Glutamatergic neuron (in vitro differentiated cells): ENCODE data around the gene P2RY6. TPM values are rescaled to one million over a fixed set of nuclear protein-coding genes. Genes with fewer than 3 reads are reported as not detected.

Experiments
- DNase-seq: peaks from one replicate; pipeline ENCODE4 v3.0.0; 2022
- H3K27ac Mint-ChIP-seq: one replicate; pipeline ENCODE4 v1.8.0; 2020; ENCODE audit warnings: mild to moderate bottlenecking, mixed read lengths, inconsistent platforms; ENCODE audit not compliant: unreplicated experiment
- H3K27me3 Mint-ChIP-seq: one replicate; pipeline ENCODE4 v1.8.0; 2020; ENCODE audit warnings: mild to moderate bottlenecking, moderate library complexity, mixed read lengths, inconsistent platforms; ENCODE audit not compliant: unreplicated experiment
- H3K36me3 Mint-ChIP-seq: one replicate; pipeline ENCODE4 v1.8.0; 2020; ENCODE audit warnings: mild to moderate bottlenecking, mixed read lengths, inconsistent platforms; ENCODE audit not compliant: unreplicated experiment
- H3K4me1 Mint-ChIP-seq: one replicate; pipeline ENCODE4 v1.8.0; 2020; ENCODE audit warnings: mild to moderate bottlenecking, low read depth, mixed read lengths, inconsistent platforms; ENCODE audit not compliant: unreplicated experiment
- H3K4me3 Mint-ChIP-seq: one replicate; pipeline ENCODE4 v1.8.0; 2020; ENCODE audit warnings: mild to moderate bottlenecking, mixed read lengths, inconsistent platforms; ENCODE audit not compliant: unreplicated experiment
- H3K9me3 Mint-ChIP-seq: one replicate; pipeline ENCODE4 v1.8.0; 2020; ENCODE audit warnings: mild to moderate bottlenecking, moderate library complexity, mixed read lengths, inconsistent platforms; ENCODE audit not compliant: unreplicated experiment
- CTCF ChIP-seq: fragments of 200-600 bp; sonication (generic); IDR thresholded peaks from one replicate; pipeline ENCODE4 v1.5.0; 2021; ENCODE audit not compliant: partially characterized antibody, unreplicated experiment
- total RNA-seq: library from RNA; stranded (reverse); fragmentation: NEBNext Ultra II Directional; extraction: Animal tissue kit (Norgen Biotek cat#: 25700); gene quantifications from one replicate; pipeline ENCODE4 v1.2.1, GENCODE V29; 2021; ENCODE audit not compliant: unreplicated experiment

P2RY6 gene
- total RNA-seq, 1 donor from 2014 or later, result not detected

- no peak overlapping the region for H3K4me3 Mint-ChIP-seq
- H3K27me3 Mint-ChIP-seq, result peaks cover 4% of the 10 kb centered on the region
- H3K27ac Mint-ChIP-seq, result no peak overlapping the region
- no peaks in the 10 kb centered on the region for H3K36me3 Mint-ChIP-seq
- no peak for DNase-seq
- peaks cover 4% of the 10 kb centered on the region for H3K9me3 Mint-ChIP-seq
- H3K4me1 Mint-ChIP-seq, result peaks cover 44% of the 10 kb centered on the region
- TF ChIP-seq CTCF, result no peak
Observed at GRCh38 chr11:73337846-73338245, 65.7 kb downstream of the P2RY6 start.

GRCh38 chr11:73338279-73338678 lies 66.1 kb downstream of the P2RY6 start:
- Mint-ChIP-seq H3K4me1 (peaks cover 42% of the 10 kb centered on the region), H3K4me3 (no peak overlapping the region), H3K27ac (no peak overlapping the region), H3K36me3 (no peaks in the 10 kb centered on the region), H3K9me3 (peaks cover 2% of the 10 kb centered on the region), H3K27me3 (peaks cover 5% of the 10 kb centered on the region)
- no peak for DNase-seq
- TF ChIP-seq CTCF, result no peak

DNA sequence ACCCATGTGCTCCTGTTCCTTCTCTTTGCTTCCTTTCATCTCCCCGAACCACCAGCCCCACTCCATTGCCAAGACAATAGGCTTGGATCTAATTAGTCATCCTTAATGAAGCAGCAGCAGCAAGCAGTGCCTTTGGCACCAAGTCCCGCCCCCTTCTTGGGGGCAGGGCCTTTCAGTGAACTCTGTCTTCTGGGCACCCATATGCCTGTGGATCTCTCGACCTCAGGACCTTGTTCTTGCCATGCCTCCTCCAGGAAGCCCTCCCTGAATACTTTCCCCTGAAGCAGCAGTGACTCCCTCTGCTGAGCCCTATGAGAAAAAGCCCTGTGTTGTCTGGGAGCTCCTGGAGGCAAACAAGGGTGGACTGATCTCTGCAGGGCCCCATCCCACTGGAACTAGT lies 68.0 kb downstream of the P2RY6 start:
- H3K27me3 Mint-ChIP-seq, result peaks cover 6% of the 10 kb centered on the region

GRCh38 chr11:73342633-73343032 lies 70.5 kb downstream of the P2RY6 start:
- peaks cover 5% of the 10 kb centered on the region for H3K9me3 Mint-ChIP-seq
- H3K27me3 Mint-ChIP-seq, result peaks cover 11% of the 10 kb centered on the region
- TF ChIP-seq CTCF, result no peak
- H3K27ac Mint-ChIP-seq, result peak overlapping the region; percentile 72
- H3K36me3 Mint-ChIP-seq, result no peaks in the 10 kb centered on the region
- peak overlapping the region; percentile 77 for H3K4me3 Mint-ChIP-seq
- peak; percentile 74 for DNase-seq
- H3K4me1 Mint-ChIP-seq, result peaks cover 33% of the 10 kb centered on the region

More for the DNA sequence above, 68.0 kb downstream of the P2RY6 start:
- Mint-ChIP-seq H3K4me1 (peaks cover 35% of the 10 kb centered on the region), H3K27ac (no peak overlapping the region), H3K9me3 (peaks cover 6% of the 10 kb centered on the region), H3K4me3 (no peak overlapping the region), H3K36me3 (no peaks in the 10 kb centered on the region)
- DNase-seq, result no peak
- no peak for TF ChIP-seq CTCF

DNA sequence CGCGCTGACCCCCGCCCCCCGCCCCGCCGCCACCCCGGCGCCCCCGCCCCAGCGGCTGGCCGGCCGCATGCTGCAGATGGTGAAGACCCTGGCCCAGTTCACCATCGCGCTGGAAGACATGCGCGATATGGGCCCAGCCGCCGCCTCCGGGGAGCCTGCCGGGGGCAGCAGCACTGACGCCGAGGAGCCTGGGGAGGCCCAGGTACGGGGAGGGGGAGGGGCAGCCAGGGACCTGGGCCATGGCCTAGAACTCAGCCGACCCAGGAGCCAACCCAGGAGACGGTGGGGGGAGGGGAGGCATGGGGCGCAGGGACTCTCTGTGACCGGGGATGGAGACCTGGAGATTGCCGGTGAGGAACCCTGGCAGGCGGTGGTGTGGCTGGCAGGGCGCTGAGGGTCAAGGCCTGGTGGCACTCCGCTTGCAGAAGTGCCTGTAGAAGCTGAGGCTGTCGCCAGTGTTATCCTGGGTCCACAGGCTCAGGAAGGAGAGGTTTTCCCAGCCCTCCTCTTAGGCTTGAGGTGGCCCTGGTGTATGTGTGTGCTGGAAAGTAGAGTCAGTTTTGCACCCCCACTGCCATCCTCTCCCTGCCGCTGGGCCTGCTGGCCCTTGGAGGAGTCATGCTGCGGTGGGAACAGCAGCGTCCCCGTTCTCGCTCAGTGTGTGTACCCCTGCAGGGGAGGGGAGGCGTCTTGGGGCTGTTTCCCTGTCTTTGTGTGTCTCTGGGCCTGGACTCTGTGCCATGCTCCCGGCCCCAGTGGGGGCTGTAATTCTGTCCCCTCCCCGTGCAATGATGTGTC lies 71.1 kb downstream of the P2RY6 start:
- peaks cover 31% of the 10 kb centered on the region for H3K4me1 Mint-ChIP-seq
- peak overlapping the region; percentile 66 for H3K27ac Mint-ChIP-seq
- DNase-seq, result peak; percentile 59

More for the DNA sequence above, 71.1 kb downstream of the P2RY6 start:
- Mint-ChIP-seq H3K27me3 (peaks cover 12% of the 10 kb centered on the region), H3K9me3 (peaks cover 4% of the 10 kb centered on the region), H3K36me3 (no peaks in the 10 kb centered on the region), H3K4me3 (peak overlapping the region; percentile 84)
- no peak for TF ChIP-seq CTCF
